HepG2 (cell line): ENCODE results near the gene GNB4. TPM values are rescaled to one million over a fixed set of nuclear protein-coding genes. Genes with fewer than 3 reads are reported as not detected.

Experiments
- ATAC-seq: fragments of 200-7000 bp; cut with Tn5 transposase; 3 replicates; pipeline ENCODE4 v1.9.1; 2020; ENCODE audit warnings: mild to moderate bottlenecking, moderate library complexity
- BruUV-seq: library from RNA; stranded (reverse); fragments of 400-500 nt; replicated peaks from 2 replicates; lab custom pipeline; 2021; lab: Mats Ljungman, UMichigan
- CTCF ChIA-PET: fragments of 300-600 bp; formaldehyde crosslinking; extraction: SDS; loops from one replicate; lab custom pipeline; 2021; ENCODE audit warnings: low total read pairs, inconsistent platforms, low intra/inter-chr PET ratio; lab: Yijun Ruan, JAX
- POLR2A ChIA-PET: fragments of 350-600 bp; sonication (Branson Sonifier 250); formaldehyde crosslinking; loops from one replicate; lab custom pipeline; 2020; ENCODE audit warnings: antibody characterized with exemption, inconsistent platforms; lab: Yijun Ruan, JAX
- DNase-seq: peaks from one replicate; pipeline ENCODE4 v3.0.0-alpha.2; 2015; ENCODE audit warnings: low spot score
- FAIRE-seq: peaks from 3 replicates; lab custom pipeline; 2011; peaks lifted over from hg19 to GRCh38; lab: Jason Lieb, UNC
- H2AFZ ChIP-seq: one replicate; pipeline ENCODE4 v1.6.1; 2011; ENCODE audit warnings: low read length, inconsistent platforms
- H3K27ac ChIP-seq: fragments of 300-600 bp; 3 replicates; pipeline ENCODE4 v1.8.0; 2011; ENCODE audit warnings: mixed run types, mild to moderate bottlenecking, mixed read lengths, low read length, inconsistent platforms; ENCODE audit not compliant: insufficient read depth; ENCODE audit errors: extremely low read length
- H3K27me3 ChIP-seq, 2 experiments: fragments of 200-600 bp in 1 of 2; 2 replicates in 1 of 2; 3 replicates in 1 of 2; pipeline versions ENCODE4 v1.6.0 to v1.8.0; 2011; ENCODE audit warnings: low read length in 2 of 2, mild to moderate bottlenecking in 2 of 2, moderate library complexity in 2 of 2, inconsistent platforms in 1 of 2; ENCODE audit not compliant: insufficient read depth in 2 of 2, control insufficient read depth in 1 of 2
- H3K36me3 ChIP-seq, 2 experiments: fragments of 200-600 bp in 1 of 2; replicated peaks in 1 of 2; 2 replicates in 1 of 2; 3 replicates in 1 of 2; pipeline versions ENCODE4 v1.5.1 to v1.8.0; 2011; ENCODE audit warnings: low read length in 2 of 2, inconsistent platforms in 1 of 2; ENCODE audit not compliant: insufficient read depth in 2 of 2, control insufficient read depth in 1 of 2
- H3K4me1 ChIP-seq: 2 replicates; pipeline ENCODE4 v1.5.1; 2012; ENCODE audit warnings: low read length, inconsistent platforms; ENCODE audit not compliant: insufficient read depth
- H3K4me2 ChIP-seq: 2 replicates; pipeline ENCODE4 v1.6.0; 2011; ENCODE audit warnings: low read depth, low read length, inconsistent platforms
- H3K4me3 ChIP-seq, 3 experiments: fragments of 200-600 bp in 1 of 3; sonication (generic), shearing (Covaris generic) in 1 of 3; replicated peaks in 1 of 3; 2 replicates each; pipeline ENCODE4 v1.5.1; 2011 to 2016; ENCODE audit warnings: low read length in 3 of 3, inconsistent platforms in 2 of 3, low read depth in 2 of 3, mild to moderate bottlenecking in 2 of 3, control low read depth in 1 of 3, mixed read lengths in 1 of 3; ENCODE audit not compliant: insufficient read depth in 1 of 3
- H3K79me2 ChIP-seq: one replicate; pipeline ENCODE4 v1.6.1; 2011; ENCODE audit warnings: low read length, inconsistent platforms; ENCODE audit not compliant: insufficient read depth
- H3K9ac ChIP-seq: 2 replicates; pipeline ENCODE4 v1.6.0; 2011; ENCODE audit warnings: mild to moderate bottlenecking, low read depth, low read length, inconsistent platforms; ENCODE audit not compliant: insufficient read depth
- H3K9me3 ChIP-seq: 2 replicates; pipeline ENCODE4 v1.5.1; 2012; ENCODE audit warnings: mild to moderate bottlenecking, low read length
- H4K20me1 ChIP-seq: 2 replicates; pipeline ENCODE4 v1.6.0; 2011; ENCODE audit warnings: inconsistent platforms, mild to moderate bottlenecking, low read length, moderate library complexity; ENCODE audit not compliant: insufficient read depth
- FOXA3 ChIP-seq: IDR thresholded peaks from 2 replicates; pipeline ENCODE4 v1.6.1; 2016; ENCODE audit warnings: missing genetic modification reagents, missing compliant biosample characterization
- JUN ChIP-seq: sonication (generic); formaldehyde crosslinking; IDR thresholded peaks from 2 replicates; pipeline ENCODE4 v1.4.0; 2020; ENCODE audit warnings: mild to moderate bottlenecking, missing genetic modification reagents
- ONECUT2 ChIP-seq: sonication (generic); formaldehyde crosslinking; IDR thresholded peaks from 2 replicates; pipeline ENCODE4 v1.4.0; 2020; ENCODE audit warnings: missing genetic modification reagents
- XRCC5 ChIP-seq: fragments of 200-400 bp; formaldehyde crosslinking; optimal IDR thresholded peaks from 2 replicates; pipeline ENCODE3; 2017; ENCODE audit warnings: mild to moderate bottlenecking, low read length
- ZFP41 ChIP-seq: sonication (generic); formaldehyde crosslinking; IDR thresholded peaks from 2 replicates; pipeline ENCODE4 v1.4.0; 2020; ENCODE audit warnings: mild to moderate bottlenecking, missing genetic modification reagents, borderline replicate concordance
- ZKSCAN5 ChIP-seq: sonication (generic); formaldehyde crosslinking; IDR thresholded peaks from 2 replicates; pipeline ENCODE4 v1.5.1; 2020; ENCODE audit warnings: mild to moderate bottlenecking, missing genetic modification reagents
- ZMYM3 ChIP-seq: sonication (generic); formaldehyde crosslinking; IDR thresholded peaks from 2 replicates; pipeline ENCODE4 v1.5.1; 2020; ENCODE audit warnings: mild to moderate bottlenecking, missing genetic modification reagents
- ZNF253 ChIP-seq: sonication (generic); formaldehyde crosslinking; IDR thresholded peaks from 2 replicates; pipeline ENCODE4 v1.8.0; 2022; ENCODE audit warnings: mild to moderate bottlenecking, missing genetic modification reagents, borderline replicate concordance
- ZNF713 ChIP-seq: sonication (generic); formaldehyde crosslinking; IDR thresholded peaks from 2 replicates; pipeline ENCODE4 v1.4.0; 2020; ENCODE audit warnings: mild to moderate bottlenecking, missing genetic modification reagents
- ZNF737 ChIP-seq: sonication (generic); formaldehyde crosslinking; IDR thresholded peaks from 2 replicates; pipeline ENCODE4 v1.5.0; 2020; ENCODE audit warnings: missing genetic modification reagents, mild to moderate bottlenecking, borderline replicate concordance
- ZNF773 ChIP-seq: sonication (generic); formaldehyde crosslinking; IDR thresholded peaks from 2 replicates; pipeline ENCODE4 v1.4.0; 2020; ENCODE audit warnings: missing genetic modification reagents, borderline replicate concordance
- WGBS: methylation state at CpG from one replicate; pipeline ENCODE4 v1.1.6; 2017; ENCODE audit warnings: low lambda C conversion rate; 5-methylcytosine and 5-hydroxymethylcytosine counted together
- in situ Hi-C: cut with HindIII; loops from 2 replicates; pipeline ENCODE4 v1.10.0; 2017; ENCODE audit warnings: low pct_unique_long_range_greater_than_20kb; ENCODE audit not compliant: extremely low pct_ligation_motif_present
- intact Hi-C: fragments of 100-400 bp; cut with micrococcal nuclease; formaldehyde crosslinking; loops from one replicate; pipeline ENCODE4 v1.10.0; 2022; ENCODE audit not compliant: unreplicated experiment
- polyA plus RNA-seq, 8 experiments: library from polyadenylated mRNA; depleted of rRNA in 3 of 8; stranded (reverse) in 7 of 8; unstranded in 1 of 8; fragments of >200 nt; fragmentation: Illumina TruSeq in 4 of 8; extraction: Trizol in 4 of 8; gene quantifications; 2 replicates each; pipeline versions ENCODE4 v1.2.1 to v1.2.3, GENCODE V29; 2011 to 2016; ENCODE audit warnings: low read depth in 4 of 8, missing spikeins in 1 of 8, mixed read lengths in 1 of 8; ENCODE audit not compliant: insufficient read depth in 1 of 8
- total RNA-seq, 5 experiments: library from RNA; depleted of rRNA; stranded (reverse); fragments of >200 nt; fragmentation: Illumina TruSeq; extraction: Trizol; gene quantifications; 2 replicates each; pipeline ENCODE4 v1.2.3, GENCODE V29; 2016; ENCODE audit warnings: low read depth in 1 of 5
- TF ChIP-seq, protein P1 (sequence below): sonication (generic); formaldehyde crosslinking; IDR thresholded peaks from 2 replicates; pipeline ENCODE4 v1.5.0; 2020; ENCODE audit warnings: missing genetic modification reagents
- TF ChIP-seq, protein P2 (sequence below): sonication (generic); formaldehyde crosslinking; IDR thresholded peaks from 2 replicates; pipeline ENCODE4 v1.5.1; 2020; ENCODE audit warnings: missing genetic modification reagents, mild to moderate bottlenecking, borderline replicate concordance
- TF ChIP-seq, protein P3 (sequence below): sonication (generic); formaldehyde crosslinking; IDR thresholded peaks from 2 replicates; pipeline ENCODE4 v1.5.0; 2020; ENCODE audit warnings: mild to moderate bottlenecking, low read depth, missing genetic modification reagents, borderline replicate concordance
- TF ChIP-seq, protein P4 (sequence below): sonication (generic); formaldehyde crosslinking; IDR thresholded peaks from 2 replicates; pipeline ENCODE4 v1.4.0; 2020; ENCODE audit warnings: missing genetic modification reagents
- TF ChIP-seq, protein P5 (sequence below): sonication (generic); formaldehyde crosslinking; conservative IDR thresholded peaks from 2 replicates; pipeline ENCODE4 v1.4.0; 2020; ENCODE audit warnings: missing genetic modification reagents
- TF ChIP-seq, protein P6 (sequence below): IDR thresholded peaks from 2 replicates; pipeline ENCODE4 v1.6.1; 2016; ENCODE audit warnings: low read depth

The GNB4 gene
- total and polyA plus RNA-seq, 2 of the 13 experiments (the other 11 are each of a cell fraction or from before 2014, with no cell fraction given), result 0.07 to 0.13 TPM

DNA sequence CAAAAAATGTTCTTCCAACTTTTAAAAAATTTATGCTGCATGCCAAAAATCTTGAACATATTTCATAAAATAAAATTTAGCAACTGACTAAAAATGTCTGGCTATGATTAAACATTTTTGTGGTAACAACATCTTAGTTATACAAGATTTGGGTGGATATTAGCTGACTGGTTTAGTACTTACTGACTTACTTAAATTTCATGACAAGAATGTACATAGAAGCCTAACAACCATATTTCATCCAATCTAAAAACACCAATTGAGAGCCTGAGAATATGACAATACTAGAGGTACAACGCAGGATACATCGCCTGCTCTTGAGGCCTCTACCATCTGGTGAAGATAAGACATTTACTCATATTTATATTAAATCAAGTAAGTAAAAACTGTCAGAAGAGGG, 34.6 kb downstream of the GNB4 start (continued):
- TF ChIP-seq, protein P1, sequence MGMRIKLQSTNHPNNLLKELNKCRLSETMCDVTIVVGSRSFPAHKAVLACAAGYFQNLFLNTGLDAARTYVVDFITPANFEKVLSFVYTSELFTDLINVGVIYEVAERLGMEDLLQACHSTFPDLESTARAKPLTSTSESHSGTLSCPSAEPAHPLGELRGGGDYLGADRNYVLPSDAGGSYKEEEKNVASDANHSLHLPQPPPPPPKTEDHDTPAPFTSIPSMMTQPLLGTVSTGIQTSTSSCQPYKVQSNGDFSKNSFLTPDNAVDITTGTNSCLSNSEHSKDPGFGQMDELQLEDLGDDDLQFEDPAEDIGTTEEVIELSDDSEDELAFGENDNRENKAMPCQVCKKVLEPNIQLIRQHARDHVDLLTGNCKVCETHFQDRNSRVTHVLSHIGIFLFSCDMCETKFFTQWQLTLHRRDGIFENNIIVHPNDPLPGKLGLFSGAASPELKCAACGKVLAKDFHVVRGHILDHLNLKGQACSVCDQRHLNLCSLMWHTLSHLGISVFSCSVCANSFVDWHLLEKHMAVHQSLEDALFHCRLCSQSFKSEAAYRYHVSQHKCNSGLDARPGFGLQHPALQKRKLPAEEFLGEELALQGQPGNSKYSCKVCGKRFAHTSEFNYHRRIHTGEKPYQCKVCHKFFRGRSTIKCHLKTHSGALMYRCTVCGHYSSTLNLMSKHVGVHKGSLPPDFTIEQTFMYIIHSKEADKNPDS (CRISPR knock-in tag), result no peak
- TF ChIP-seq, protein P2, sequence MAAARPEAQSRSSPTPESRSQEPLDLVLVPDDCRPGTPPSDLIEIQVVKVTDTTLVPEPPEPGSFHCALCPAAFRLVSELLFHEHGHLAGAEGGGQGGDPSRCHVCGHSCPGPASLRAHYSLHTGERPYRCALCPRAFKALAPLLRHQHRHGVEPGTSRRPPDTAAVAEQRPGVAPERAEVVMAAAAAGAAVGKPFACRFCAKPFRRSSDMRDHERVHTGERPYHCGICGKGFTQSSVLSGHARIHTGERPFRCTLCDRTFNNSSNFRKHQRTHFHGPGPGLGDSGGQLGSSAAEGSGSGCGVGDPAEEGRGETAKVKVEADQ (CRISPR knock-in tag), result no peak
- TF ChIP-seq ZFP41 (CRISPR knock-in tag), result no peak
- TF ChIP-seq ZNF253 (CRISPR knock-in tag), result no peak

DNA sequence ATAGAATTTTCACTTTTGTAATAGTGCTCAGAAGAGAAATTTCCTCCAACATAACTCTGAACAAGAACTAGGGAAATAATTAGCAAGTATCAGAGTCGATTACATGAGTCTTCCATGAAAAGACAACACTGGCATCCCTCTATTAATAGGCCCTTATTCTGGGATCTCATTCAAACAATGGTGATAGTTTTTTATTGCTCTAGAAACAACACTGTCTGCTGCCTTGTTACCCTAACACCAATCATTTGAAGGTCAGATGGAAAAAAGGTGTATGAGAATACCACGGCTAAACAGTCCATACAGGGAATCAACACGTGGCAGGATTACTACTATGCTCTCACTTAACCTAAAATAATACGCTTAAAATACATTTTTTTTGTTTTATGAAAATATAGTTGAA, 35.9 kb downstream of the GNB4 start:
- Histone ChIP-seq H2AFZ (no peak overlapping the region), H3K27me3 (no peaks in the 10 kb centered on the region), H3K9ac (no peak overlapping the region), H3K4me1 (no peaks in the 10 kb centered on the region), H3K4me2 (no peak overlapping the region), H3K9me3 (no peaks in the 10 kb centered on the region), H3K4me3 (no peak overlapping the region), H3K79me2 (no peaks in the 10 kb centered on the region), H3K27ac (no peak overlapping the region), H3K36me3 (no peaks in the 10 kb centered on the region), H4K20me1 (no peaks in the 10 kb centered on the region)
- in situ Hi-C loops (no loop called here), intact Hi-C loops (no loop called here)
- CTCF ChIA-PET, result no interaction called here
- no peak for FAIRE-seq
- DNase-seq, result no peak
- POLR2A ChIA-PET, result no interaction called here
- no TSS peak for BruUV-seq
- ATAC-seq, result no peak
- 43% methylated on average over 4 of the region's 4 CpGs for WGBS
- TF ChIP-seq ZNF773 (CRISPR knock-in tag) (no peak), FOXA3 (CRISPR knock-in tag) (no peak), ZKSCAN5 (CRISPR knock-in tag) (no peak), ONECUT2 (no peak), ZNF737 (CRISPR knock-in tag) (no peak), ZNF713 (no peak), JUN (CRISPR knock-in tag) (no peak), ZMYM3 (CRISPR knock-in tag) (no peak), XRCC5 (no peak)
- TF ChIP-seq, protein P3, sequence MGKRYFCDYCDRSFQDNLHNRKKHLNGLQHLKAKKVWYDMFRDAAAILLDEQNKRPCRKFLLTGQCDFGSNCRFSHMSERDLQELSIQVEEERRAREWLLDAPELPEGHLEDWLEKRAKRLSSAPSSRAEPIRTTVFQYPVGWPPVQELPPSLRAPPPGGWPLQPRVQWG (CRISPR knock-in tag), result no peak
- TF ChIP-seq, protein P4, sequence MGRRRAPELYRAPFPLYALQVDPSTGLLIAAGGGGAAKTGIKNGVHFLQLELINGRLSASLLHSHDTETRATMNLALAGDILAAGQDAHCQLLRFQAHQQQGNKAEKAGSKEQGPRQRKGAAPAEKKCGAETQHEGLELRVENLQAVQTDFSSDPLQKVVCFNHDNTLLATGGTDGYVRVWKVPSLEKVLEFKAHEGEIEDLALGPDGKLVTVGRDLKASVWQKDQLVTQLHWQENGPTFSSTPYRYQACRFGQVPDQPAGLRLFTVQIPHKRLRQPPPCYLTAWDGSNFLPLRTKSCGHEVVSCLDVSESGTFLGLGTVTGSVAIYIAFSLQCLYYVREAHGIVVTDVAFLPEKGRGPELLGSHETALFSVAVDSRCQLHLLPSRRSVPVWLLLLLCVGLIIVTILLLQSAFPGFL, result no peak
- TF ChIP-seq, protein P5, sequence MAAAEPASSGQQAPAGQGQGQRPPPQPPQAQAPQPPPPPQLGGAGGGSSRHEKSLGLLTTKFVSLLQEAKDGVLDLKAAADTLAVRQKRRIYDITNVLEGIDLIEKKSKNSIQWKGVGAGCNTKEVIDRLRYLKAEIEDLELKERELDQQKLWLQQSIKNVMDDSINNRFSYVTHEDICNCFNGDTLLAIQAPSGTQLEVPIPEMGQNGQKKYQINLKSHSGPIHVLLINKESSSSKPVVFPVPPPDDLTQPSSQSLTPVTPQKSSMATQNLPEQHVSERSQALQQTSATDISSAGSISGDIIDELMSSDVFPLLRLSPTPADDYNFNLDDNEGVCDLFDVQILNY (CRISPR knock-in tag), result no peak
- TF ChIP-seq, protein P6, sequence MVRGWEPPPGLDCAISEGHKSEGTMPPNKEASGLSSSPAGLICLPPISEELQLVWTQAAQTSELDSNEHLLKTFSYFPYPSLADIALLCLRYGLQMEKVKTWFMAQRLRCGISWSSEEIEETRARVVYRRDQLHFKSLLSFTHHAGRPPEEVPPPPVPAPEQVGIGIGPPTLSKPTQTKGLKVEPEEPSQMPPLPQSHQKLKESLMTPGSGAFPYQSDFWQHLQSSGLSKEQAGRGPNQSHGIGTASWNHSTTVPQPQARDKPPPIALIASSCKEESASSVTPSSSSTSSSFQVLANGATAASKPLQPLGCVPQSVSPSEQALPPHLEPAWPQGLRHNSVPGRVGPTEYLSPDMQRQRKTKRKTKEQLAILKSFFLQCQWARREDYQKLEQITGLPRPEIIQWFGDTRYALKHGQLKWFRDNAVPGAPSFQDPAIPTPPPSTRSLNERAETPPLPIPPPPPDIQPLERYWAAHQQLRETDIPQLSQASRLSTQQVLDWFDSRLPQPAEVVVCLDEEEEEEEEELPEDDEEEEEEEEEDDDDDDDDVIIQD (CRISPR knock-in tag), result no peak
